Thyroid gland (tissue), 4 donors: Measurements from ENCODE around the gene NFATC2. TPM values are rescaled to one million over a fixed set of nuclear protein-coding genes. Genes with fewer than 3 reads are reported as not detected.

Experiments used
- DNase-seq, 2 donors: peaks; one replicate each; pipeline ENCODE4 v3.0.0-alpha.2; 2019
- H3K27ac ChIP-seq, 3 donors: fragments of 200-600 bp; sonication (generic); 1 replicate in 2 of 3; 2 replicates in 1 of 3; pipeline ENCODE4 v1.5.1; 2016 to 2019; ENCODE audit warnings: mild to moderate bottlenecking in 1 of 3, moderate library complexity in 1 of 3
- H3K27me3 ChIP-seq: fragments of 200-600 bp; sonication (generic); one replicate; pipeline ENCODE4 v1.5.1; 2019
- H3K36me3 ChIP-seq, 2 donors: fragments of 200-600 bp; sonication (generic); one replicate each; pipeline ENCODE4 v1.5.1; 2016 to 2019
- H3K4me1 ChIP-seq, 2 donors: fragments of 200-600 bp; sonication (generic); one replicate each; pipeline ENCODE4 v1.5.1; 2017 to 2019
- H3K4me3 ChIP-seq, 3 donors: fragments of 200-600 bp; sonication (generic); replicated peaks in 1 of 3; 1 replicate in 2 of 3; 2 replicates in 1 of 3; pipeline ENCODE4 v1.5.1; 2016; ENCODE audit warnings: mild to moderate bottlenecking in 1 of 3
- H3K9me3 ChIP-seq: fragments of 200-600 bp; sonication (generic); one replicate; pipeline ENCODE4 v1.5.1; 2017
- POLR2A ChIP-seq, 2 donors: fragments of 450-650 bp; IDR thresholded peaks; one replicate each; pipeline ENCODE4 v1.6.1; 2017; ENCODE audit warnings: antibody characterized with exemption in 2 of 2, mild to moderate bottlenecking in 2 of 2, moderate library complexity in 1 of 2
- WGBS, 2 donors: methylation state at CpG; one replicate each; pipeline ENCODE4 v1.1.5; 2017; 5-methylcytosine and 5-hydroxymethylcytosine counted together
- intact Hi-C: fragments of 100-400 bp; cut with DNase I; formaldehyde crosslinking; loops from one replicate; pipeline ENCODE4 v1.15.1; 2023
- total RNA-seq, 4 donors: library from RNA; depleted of rRNA; stranded (reverse); fragments of >200 nt; gene quantifications; one replicate each; pipeline ENCODE4 v1.2.3, GENCODE V29; 2016
- TF ChIP-seq, protein P1 (sequence below), 6 experiments: fragments of 200-600 bp in 3 of 6; fragments of 450-650 bp in 3 of 6; sonication (generic) in 3 of 6; IDR thresholded peaks; one replicate each; pipeline ENCODE4 v1.5.1; 2016 to 2019; ENCODE audit warnings: antibody characterized with exemption in 6 of 6, mild to moderate bottlenecking in 2 of 6, inconsistent platforms in 1 of 6, moderate library complexity in 1 of 6

NFATC2 gene
- total RNA-seq, 4 donors from 2014 or later: 7.5 to 12.6 (median 8.5) TPM

DNA sequence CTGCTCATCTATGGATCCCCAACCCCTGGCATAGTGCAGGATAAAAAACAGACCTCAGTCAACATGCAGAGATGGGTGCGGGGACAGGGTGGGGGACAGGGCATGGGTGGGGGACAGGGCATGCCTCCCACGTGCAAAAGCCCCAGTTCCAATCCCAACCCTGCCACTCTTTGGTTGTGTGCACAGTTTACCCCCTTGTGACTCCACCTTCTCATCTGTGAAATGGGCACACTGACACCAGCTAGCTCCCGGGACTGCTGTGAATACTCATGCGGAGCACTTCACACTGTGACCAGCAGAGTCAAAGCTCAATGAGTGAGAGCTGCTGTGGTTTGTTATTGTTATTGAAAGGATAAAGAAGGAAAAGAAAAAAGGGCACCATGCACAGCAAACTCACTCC, 69.3 kb downstream of the NFATC2 start:
- intact Hi-C loops: no loop called here
- Histone ChIP-seq H3K4me1 (peaks cover 10 to 24% of the 10 kb centered on the region in 2 donors), H3K36me3 (no peaks in the 10 kb centered on the region), H3K9me3 (no peaks in the 10 kb centered on the region), H3K4me3 (no peak overlapping the region), H3K27me3 (no peaks in the 10 kb centered on the region), H3K27ac (no peak overlapping the region)
- 95% methylated on average over 4 of the region's 4 CpGs for whole genome bisulfite sequencing, 2 donors
- no peak for DNase-seq
- no peak for TF ChIP-seq POLR2A (IDR thresholded peaks at IDR 0.05)
- TF ChIP-seq, protein P1, sequence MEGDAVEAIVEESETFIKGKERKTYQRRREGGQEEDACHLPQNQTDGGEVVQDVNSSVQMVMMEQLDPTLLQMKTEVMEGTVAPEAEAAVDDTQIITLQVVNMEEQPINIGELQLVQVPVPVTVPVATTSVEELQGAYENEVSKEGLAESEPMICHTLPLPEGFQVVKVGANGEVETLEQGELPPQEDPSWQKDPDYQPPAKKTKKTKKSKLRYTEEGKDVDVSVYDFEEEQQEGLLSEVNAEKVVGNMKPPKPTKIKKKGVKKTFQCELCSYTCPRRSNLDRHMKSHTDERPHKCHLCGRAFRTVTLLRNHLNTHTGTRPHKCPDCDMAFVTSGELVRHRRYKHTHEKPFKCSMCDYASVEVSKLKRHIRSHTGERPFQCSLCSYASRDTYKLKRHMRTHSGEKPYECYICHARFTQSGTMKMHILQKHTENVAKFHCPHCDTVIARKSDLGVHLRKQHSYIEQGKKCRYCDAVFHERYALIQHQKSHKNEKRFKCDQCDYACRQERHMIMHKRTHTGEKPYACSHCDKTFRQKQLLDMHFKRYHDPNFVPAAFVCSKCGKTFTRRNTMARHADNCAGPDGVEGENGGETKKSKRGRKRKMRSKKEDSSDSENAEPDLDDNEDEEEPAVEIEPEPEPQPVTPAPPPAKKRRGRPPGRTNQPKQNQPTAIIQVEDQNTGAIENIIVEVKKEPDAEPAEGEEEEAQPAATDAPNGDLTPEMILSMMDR (IDR thresholded peaks at IDR 0.05): no peak

DNA sequence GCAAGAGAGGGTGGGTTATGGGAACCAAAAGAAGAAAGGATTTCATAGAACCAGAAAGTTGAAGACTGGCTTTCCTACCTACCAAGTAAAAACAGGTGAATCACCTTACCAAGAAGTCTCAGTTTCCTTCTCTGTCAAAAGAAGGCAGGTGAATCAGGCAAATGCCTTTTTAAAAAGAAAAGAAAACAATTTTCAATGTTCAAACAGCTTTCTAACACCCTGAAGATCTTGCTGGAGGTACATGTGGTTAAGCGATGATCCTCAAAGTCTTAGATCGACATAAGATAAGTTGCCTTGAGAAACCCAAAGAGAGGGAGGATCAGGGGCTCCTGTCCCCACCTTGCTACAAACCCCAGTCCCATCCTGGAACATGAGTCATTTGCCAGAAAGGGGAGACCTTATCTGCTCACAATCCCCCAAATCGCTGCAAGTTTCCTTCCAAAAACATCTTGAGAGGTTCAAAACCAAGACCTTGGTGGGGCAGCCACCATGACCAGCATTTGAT, 71.6 kb downstream of the NFATC2 start:
- DNase-seq: no peak
- Histone ChIP-seq H3K9me3 (no peaks in the 10 kb centered on the region), H3K27ac (peak overlapping the region; percentile 76 to 91 (median 86)), H3K27me3 (no peaks in the 10 kb centered on the region), H3K36me3 (no peaks in the 10 kb centered on the region), H3K4me3 (no peak overlapping the region), H3K4me1 (peaks cover 18 to 28% of the 10 kb centered on the region in 2 donors)
- WGBS, 2 donors: 94 to 96% methylated on average over 3 of the region's 3 CpGs
- intact Hi-C loops: no loop called here
- TF ChIP-seq, protein P1 (IDR thresholded peaks at IDR 0.05): no peak
- TF ChIP-seq POLR2A (IDR thresholded peaks at IDR 0.05): no peak

DNA sequence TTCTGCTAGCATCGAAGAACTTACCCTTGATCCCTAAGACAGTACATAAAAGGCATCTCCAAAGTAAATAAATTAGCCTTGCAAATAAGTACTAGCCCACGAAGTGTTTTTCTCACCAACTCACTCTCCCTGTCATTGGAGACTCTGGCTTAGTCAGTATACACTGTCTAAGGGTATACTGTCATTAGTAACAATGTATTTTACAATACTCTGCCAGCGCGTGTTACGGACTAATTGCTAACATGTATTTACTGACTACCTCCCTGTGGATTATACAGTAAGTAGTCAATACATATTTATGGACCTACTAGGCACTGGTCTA, 72.1 kb downstream of the NFATC2 start:
- 70 to 72% methylated on average over 5 of the region's 5 CpGs for WGBS, 2 donors
- no peaks in the 10 kb centered on the region for H3K36me3 ChIP-seq
- DNase-seq: no peak
- H3K4me1 ChIP-seq: peaks cover 18 to 28% of the 10 kb centered on the region in 2 donors
- H3K27me3 ChIP-seq: no peaks in the 10 kb centered on the region
- H3K27ac ChIP-seq: peak overlapping the region; percentile 76 to 91 (median 86)
- intact Hi-C loops: no loop called here
- H3K4me3 ChIP-seq: no peak overlapping the region
- no peaks in the 10 kb centered on the region for H3K9me3 ChIP-seq
- TF ChIP-seq POLR2A (IDR thresholded peaks at IDR 0.05): no peak
- TF ChIP-seq, protein P1 (IDR thresholded peaks at IDR 0.05): no peak

DNA sequence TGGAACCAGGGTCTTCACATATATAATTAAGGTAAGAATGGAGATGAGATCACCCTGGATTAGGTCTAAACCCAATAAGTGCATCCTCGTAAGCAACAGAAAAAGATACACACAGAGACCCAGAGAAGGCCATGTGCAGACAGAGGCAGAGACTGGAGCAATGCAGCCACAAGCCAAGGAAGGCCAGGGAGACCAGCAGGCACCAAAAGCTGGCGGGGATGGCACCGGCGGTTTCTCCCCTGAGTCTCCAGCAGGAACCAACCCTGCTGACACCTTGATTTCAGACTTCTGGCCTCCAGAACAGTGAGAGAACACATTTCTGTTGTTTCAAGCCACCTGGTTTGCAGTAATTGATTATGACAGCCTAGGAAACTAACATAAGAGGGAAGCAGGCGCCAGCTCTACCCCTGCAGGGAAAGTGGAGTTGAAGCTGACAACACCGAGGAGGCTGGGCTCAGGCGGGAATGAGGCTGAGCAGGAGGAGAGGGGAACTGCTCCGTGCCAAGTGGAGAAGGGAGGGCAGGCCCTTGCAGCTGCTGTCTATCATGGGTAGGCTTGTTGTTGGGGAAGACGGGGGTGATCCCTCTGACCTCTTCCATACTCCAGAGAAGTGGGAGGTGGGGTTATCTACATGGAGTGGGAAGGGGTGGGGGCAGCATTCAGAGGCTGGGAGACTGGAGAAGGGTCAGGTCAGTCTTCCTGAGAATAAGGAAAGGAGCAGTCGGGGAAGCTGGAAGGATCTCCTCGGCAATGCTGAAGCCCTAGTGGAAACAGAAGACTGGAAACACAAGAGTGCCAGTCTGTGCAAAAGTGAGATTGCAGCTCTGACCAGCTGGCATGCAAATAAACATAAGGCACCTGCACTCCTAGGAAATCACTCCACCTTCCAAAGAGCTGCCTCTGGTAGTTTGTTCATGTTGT, 72.7 kb downstream of the NFATC2 start:
- Histone ChIP-seq H3K4me1 (peaks cover 18 to 28% of the 10 kb centered on the region in 2 donors), H3K36me3 (no peaks in the 10 kb centered on the region), H3K9me3 (no peaks in the 10 kb centered on the region), H3K27ac (peak overlapping the region; percentile 76 to 91 (median 86)), H3K27me3 (no peaks in the 10 kb centered on the region), H3K4me3 (no peak overlapping the region)
- intact Hi-C loops: loop anchor here (10.0 kb wide), 1 partner anchor 65 kb away; no protein-coding TSS in a partner anchor
- TF ChIP-seq POLR2A (IDR thresholded peaks at IDR 0.05): no peak
- TF ChIP-seq, protein P1 (IDR thresholded peaks at IDR 0.05): no peak
- peak; percentile 74 to 77 for DNase-seq
- WGBS, 2 donors: 60 to 67% methylated on average over 11 of the region's 11 CpGs

DNA sequence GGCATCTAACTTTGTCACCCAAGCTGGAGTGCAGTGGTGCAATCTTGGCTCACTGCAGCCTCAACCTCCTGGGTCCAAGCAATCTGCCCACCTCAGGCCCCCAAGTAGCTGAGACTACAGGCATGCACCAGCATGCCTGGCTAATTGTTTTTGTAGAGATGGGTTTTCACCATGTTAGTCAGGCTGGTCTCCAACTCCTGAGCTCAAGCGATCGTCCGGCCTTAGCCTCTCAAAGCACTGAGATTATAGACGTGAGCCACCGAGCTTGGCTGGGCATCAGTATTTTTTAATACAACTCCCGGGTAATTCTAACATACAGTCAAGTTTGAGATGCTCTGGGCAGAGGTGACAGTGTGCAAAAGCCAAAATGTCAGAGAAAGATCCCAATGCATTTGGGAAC, 73.5 kb downstream of the NFATC2 start:
- no peaks in the 10 kb centered on the region for H3K9me3 ChIP-seq
- peaks cover 18 to 28% of the 10 kb centered on the region in 2 donors for H3K4me1 ChIP-seq
- peak in 1 of 2 donors; percentile 41 for DNase-seq
- WGBS, 2 donors: 44 to 61% methylated on average over 6 of the region's 6 CpGs
- no peaks in the 10 kb centered on the region for H3K27me3 ChIP-seq
- no peaks in the 10 kb centered on the region for H3K36me3 ChIP-seq
- no peak overlapping the region for H3K4me3 ChIP-seq
- H3K27ac ChIP-seq: peak overlapping the region; percentile 76 to 91 (median 86)
- TF ChIP-seq, protein P1 (IDR thresholded peaks at IDR 0.05): no peak
- TF ChIP-seq POLR2A (IDR thresholded peaks at IDR 0.05): no peak
- intact Hi-C loops: loop anchor here (10.0 kb wide), 1 partner anchor 64 kb away; no protein-coding TSS in a partner anchor
